GM06990 (cell line): ENCODE data around the gene RNASEL.
A peak's percentile ranks its signal among the peaks of the same experiment; 100 is the strongest.

ENCODE experiments used
- DNase-seq: peaks from one replicate; pipeline ENCODE4 v3.0.0-alpha.2; 2011; ENCODE audit not compliant: insufficient read length; ENCODE audit errors: extremely low read depth
- H3K27me3 ChIP-seq: replicated peaks from 2 replicates; pipeline ENCODE4 v1.6.0; 2011; ENCODE audit warnings: low read length; ENCODE audit not compliant: control insufficient read depth, insufficient read depth
- H3K36me3 ChIP-seq: 2 replicates; pipeline ENCODE4 v1.5.1; 2011; ENCODE audit warnings: low read length; ENCODE audit not compliant: control insufficient read depth, insufficient read depth
- H3K4me3 ChIP-seq: replicated peaks from 2 replicates; pipeline ENCODE4 v1.5.1; 2011; ENCODE audit warnings: low read depth, mild to moderate bottlenecking, control low read depth, low read length
- TF ChIP-seq, protein P1 (sequence below): IDR thresholded peaks from 2 replicates; pipeline ENCODE4 v1.5.1; 2011; ENCODE audit warnings: low read length, control low read depth, mild to moderate bottlenecking, inconsistent platforms; ENCODE audit not compliant: insufficient read depth, poor library complexity, severe bottlenecking

The RNASEL gene, protein sequence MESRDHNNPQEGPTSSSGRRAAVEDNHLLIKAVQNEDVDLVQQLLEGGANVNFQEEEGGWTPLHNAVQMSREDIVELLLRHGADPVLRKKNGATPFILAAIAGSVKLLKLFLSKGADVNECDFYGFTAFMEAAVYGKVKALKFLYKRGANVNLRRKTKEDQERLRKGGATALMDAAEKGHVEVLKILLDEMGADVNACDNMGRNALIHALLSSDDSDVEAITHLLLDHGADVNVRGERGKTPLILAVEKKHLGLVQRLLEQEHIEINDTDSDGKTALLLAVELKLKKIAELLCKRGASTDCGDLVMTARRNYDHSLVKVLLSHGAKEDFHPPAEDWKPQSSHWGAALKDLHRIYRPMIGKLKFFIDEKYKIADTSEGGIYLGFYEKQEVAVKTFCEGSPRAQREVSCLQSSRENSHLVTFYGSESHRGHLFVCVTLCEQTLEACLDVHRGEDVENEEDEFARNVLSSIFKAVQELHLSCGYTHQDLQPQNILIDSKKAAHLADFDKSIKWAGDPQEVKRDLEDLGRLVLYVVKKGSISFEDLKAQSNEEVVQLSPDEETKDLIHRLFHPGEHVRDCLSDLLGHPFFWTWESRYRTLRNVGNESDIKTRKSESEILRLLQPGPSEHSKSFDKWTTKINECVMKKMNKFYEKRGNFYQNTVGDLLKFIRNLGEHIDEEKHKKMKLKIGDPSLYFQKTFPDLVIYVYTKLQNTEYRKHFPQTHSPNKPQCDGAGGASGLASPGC

GRCh38 chr1:182588500-182589396 is at the start of gene RNASEL:
TSS of gene RNASEL (minus strand) at chr1:182589256. CDS start at chr1:182586806, 2,450 bp downstream.
- peak; percentile 50 for DNase-seq
- Histone ChIP-seq H3K4me3 (peak within 1 kb of the TSS; percentile 89), H3K36me3 (no peaks in the 10 kb centered on the region; the same call in 1 of the 2 replicates), H3K27me3 (no peaks in the 10 kb centered on the region)
- TF ChIP-seq, protein P1, sequence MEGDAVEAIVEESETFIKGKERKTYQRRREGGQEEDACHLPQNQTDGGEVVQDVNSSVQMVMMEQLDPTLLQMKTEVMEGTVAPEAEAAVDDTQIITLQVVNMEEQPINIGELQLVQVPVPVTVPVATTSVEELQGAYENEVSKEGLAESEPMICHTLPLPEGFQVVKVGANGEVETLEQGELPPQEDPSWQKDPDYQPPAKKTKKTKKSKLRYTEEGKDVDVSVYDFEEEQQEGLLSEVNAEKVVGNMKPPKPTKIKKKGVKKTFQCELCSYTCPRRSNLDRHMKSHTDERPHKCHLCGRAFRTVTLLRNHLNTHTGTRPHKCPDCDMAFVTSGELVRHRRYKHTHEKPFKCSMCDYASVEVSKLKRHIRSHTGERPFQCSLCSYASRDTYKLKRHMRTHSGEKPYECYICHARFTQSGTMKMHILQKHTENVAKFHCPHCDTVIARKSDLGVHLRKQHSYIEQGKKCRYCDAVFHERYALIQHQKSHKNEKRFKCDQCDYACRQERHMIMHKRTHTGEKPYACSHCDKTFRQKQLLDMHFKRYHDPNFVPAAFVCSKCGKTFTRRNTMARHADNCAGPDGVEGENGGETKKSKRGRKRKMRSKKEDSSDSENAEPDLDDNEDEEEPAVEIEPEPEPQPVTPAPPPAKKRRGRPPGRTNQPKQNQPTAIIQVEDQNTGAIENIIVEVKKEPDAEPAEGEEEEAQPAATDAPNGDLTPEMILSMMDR: no peak

DNA sequence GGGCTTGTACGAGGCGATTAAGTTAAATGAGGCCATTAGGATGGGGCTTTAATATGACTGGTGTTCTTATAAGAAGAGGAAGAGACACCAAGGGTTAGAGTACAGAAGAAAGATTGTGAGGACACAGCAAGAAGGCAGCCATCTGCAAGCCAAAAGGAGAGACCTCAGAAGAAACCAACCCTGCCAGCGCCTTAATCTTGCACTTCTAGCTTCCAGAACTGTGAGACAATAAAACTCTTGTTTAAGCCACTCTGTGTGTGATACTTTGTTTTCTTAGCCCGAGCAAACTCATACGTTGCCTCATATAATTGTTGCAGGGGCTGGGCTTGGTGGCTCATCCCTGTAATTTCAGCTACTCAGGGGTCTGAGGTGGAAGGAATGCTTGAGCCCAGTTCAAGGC is 48.7 kb upstream of the RNASEL start:
- DNase-seq: no peak
- TF ChIP-seq, protein P1: no peak
- Histone ChIP-seq H3K4me3 (no peak overlapping the region), H3K36me3 (no peaks in the 10 kb centered on the region), H3K27me3 (no peaks in the 10 kb centered on the region)

- no peaks in the 10 kb centered on the region for H3K36me3 ChIP-seq
- no peak for DNase-seq
- no peak overlapping the region for H3K4me3 ChIP-seq
- TF ChIP-seq, protein P1: no peak
- no peaks in the 10 kb centered on the region for H3K27me3 ChIP-seq
These were observed 46.8 kb upstream of the RNASEL start for GRCh38 chr1:182635871-182636270.

DNA sequence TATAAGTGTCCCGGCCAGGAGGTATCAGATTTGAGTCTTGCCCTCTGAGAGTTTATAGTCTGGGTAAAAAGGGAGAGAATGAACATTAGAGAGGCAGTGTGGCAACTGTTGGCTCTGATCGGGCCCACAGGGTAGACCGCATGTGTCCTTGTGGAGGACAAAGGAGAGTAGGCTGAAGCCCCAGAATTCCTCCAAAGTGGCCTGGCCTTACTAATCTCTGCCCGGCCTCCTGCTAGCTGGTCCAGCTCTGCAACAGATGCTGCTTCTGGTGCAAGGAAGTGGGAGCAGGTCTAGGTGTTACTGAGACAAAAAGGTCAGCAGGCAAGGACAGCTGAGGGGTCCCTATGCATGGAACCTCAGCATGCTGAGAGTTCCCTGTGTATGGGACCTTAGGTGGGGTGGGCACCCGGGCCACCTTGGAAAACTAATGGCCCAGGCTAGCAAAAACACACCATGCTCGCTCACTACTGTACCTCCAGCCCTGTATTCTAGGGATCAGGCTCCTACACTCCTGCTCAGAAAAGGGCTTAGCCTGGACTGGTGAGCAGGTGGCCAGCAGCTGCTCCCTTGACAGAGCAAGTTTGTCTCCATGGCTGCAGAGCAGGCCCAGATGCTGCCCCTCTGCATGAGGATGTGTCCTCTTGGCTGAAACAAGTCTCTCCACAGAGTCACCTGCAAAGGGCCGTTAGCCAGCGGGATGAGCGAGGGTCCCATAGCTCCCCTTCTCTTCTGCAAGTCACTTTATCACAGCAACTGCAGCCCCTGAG is 45.4 kb upstream of the RNASEL start:
- no peak for DNase-seq
- Histone ChIP-seq H3K4me3 (no peak overlapping the region), H3K27me3 (no peaks in the 10 kb centered on the region), H3K36me3 (no peaks in the 10 kb centered on the region)
- TF ChIP-seq, protein P1: no peak
